IMR-90 (cell line): ENCODE results near the gene PRR33. TPM values are rescaled to one million over a fixed set of nuclear protein-coding genes. Genes with fewer than 3 reads are reported as not detected.

Experiments used
- ATAC-seq: fragments of 200-7000 bp; cut with Tn5 transposase; 2 replicates; pipeline ENCODE4 v1.9.1; 2020; ENCODE audit warnings: low read depth, mild to moderate bottlenecking, moderate library complexity
- BruUV-seq: library from RNA; stranded (reverse); fragments of 400-500 nt; replicated peaks from 2 replicates; lab custom pipeline; 2021; lab: Mats Ljungman, UMichigan
- CTCF ChIA-PET: fragments of 300-600 bp; formaldehyde crosslinking; extraction: SDS; loops from one replicate; lab custom pipeline; 2021; ENCODE audit warnings: antibody characterized with exemption; lab: Yijun Ruan, JAX
- POLR2A ChIA-PET: fragments of 300-600 bp; sonication (Branson Sonifier 250); formaldehyde crosslinking; loops from one replicate; lab custom pipeline; 2022; ENCODE audit warnings: antibody characterized with exemption; ENCODE audit not compliant: unreplicated experiment; lab: Charles Lee
- DNase-seq: peaks from one replicate; pipeline ENCODE4 v3.0.0; 2013
- H2AFZ ChIP-seq: replicated peaks from 2 replicates; pipeline ENCODE3; 2013; ENCODE audit warnings: low read length, mild to moderate bottlenecking; ENCODE audit not compliant: poor library complexity
- H2AK5ac ChIP-seq: 2 replicates; pipeline ENCODE4 v1.6.1; 2013; ENCODE audit warnings: low read depth, low read length, inconsistent platforms
- H2AK9ac ChIP-seq: replicated peaks from 2 replicates; pipeline ENCODE3; 2013; ENCODE audit warnings: mild to moderate bottlenecking, low read depth, low read length, moderate library complexity; ENCODE audit not compliant: poor library complexity
- H2BK120ac ChIP-seq: 2 replicates; pipeline ENCODE4 v1.6.1; 2013; ENCODE audit warnings: low read depth, low read length, inconsistent platforms
- H2BK15ac ChIP-seq: 3 replicates; pipeline ENCODE4 v1.6.1; 2013; ENCODE audit warnings: low read depth, low read length, inconsistent platforms
- H2BK20ac ChIP-seq: 2 replicates; pipeline ENCODE4 v1.6.1; 2013; ENCODE audit warnings: low read depth, mild to moderate bottlenecking, inconsistent platforms, low read length, moderate library complexity
- H2BK5ac ChIP-seq: 2 replicates; pipeline ENCODE4 v1.6.1; 2013; ENCODE audit warnings: mild to moderate bottlenecking, low read depth, low read length, inconsistent platforms; ENCODE audit not compliant: poor library complexity, severe bottlenecking
- H3K14ac ChIP-seq: replicated peaks from 2 replicates; pipeline ENCODE4 v1.6.1; 2013; ENCODE audit warnings: low read depth, low read length, inconsistent platforms
- H3K18ac ChIP-seq: 2 replicates; pipeline ENCODE4 v1.6.1; 2013; ENCODE audit warnings: low read depth, low read length, control low read depth
- H3K23ac ChIP-seq: 2 replicates; pipeline ENCODE4 v1.6.1; 2013; ENCODE audit warnings: low read depth, low read length, inconsistent platforms
- H3K27ac ChIP-seq: 2 replicates; pipeline ENCODE4 v1.5.1; 2013; ENCODE audit warnings: mild to moderate bottlenecking, control low read depth, low read length; ENCODE audit not compliant: insufficient read depth
- H3K27me3 ChIP-seq: 2 replicates; pipeline ENCODE4 v1.6.1; 2013; ENCODE audit warnings: low read length; ENCODE audit not compliant: control insufficient read depth, insufficient read depth
- H3K36me3 ChIP-seq: 2 replicates; pipeline ENCODE4 v1.6.1; 2013; ENCODE audit warnings: low read length, mixed read lengths; ENCODE audit not compliant: control insufficient read depth, insufficient read depth
- H3K4ac ChIP-seq: 2 replicates; pipeline ENCODE4 v1.6.1; 2013; ENCODE audit warnings: low read depth, low read length, inconsistent platforms
- H3K4me1 ChIP-seq: 2 replicates; pipeline ENCODE4 v1.6.1; 2013; ENCODE audit warnings: low read length, mixed read lengths; ENCODE audit not compliant: control insufficient read depth, insufficient read depth
- H3K4me2 ChIP-seq: 2 replicates; pipeline ENCODE4 v1.6.1; 2013; ENCODE audit warnings: low read depth, mild to moderate bottlenecking, control low read depth, low read length, moderate library complexity
- H3K4me3 ChIP-seq: 2 replicates; pipeline ENCODE4 v1.5.1; 2013; ENCODE audit warnings: low read depth, mild to moderate bottlenecking, control low read depth, low read length, moderate library complexity; ENCODE audit not compliant: insufficient read depth
- H3K56ac ChIP-seq: 2 replicates; pipeline ENCODE4 v1.6.1; 2013; ENCODE audit warnings: low read length, inconsistent platforms; ENCODE audit not compliant: insufficient read depth; ENCODE audit errors: extremely low read depth
- H3K79me1 ChIP-seq, 2 experiments: 2 replicates each; pipeline ENCODE4 v1.6.1; 2013; ENCODE audit warnings: low read length in 2 of 2, inconsistent platforms in 1 of 2, low read depth in 1 of 2
- H3K9ac ChIP-seq: 2 replicates; pipeline ENCODE4 v1.6.1; 2013; ENCODE audit warnings: low read depth, low read length, control low read depth
- H3K9me1 ChIP-seq: 2 replicates; pipeline ENCODE4 v1.6.1; 2013; ENCODE audit warnings: low read length, inconsistent platforms; ENCODE audit not compliant: insufficient read depth
- H3K9me3 ChIP-seq: 2 replicates; pipeline ENCODE4 v1.6.1; 2013; ENCODE audit warnings: low read length; ENCODE audit not compliant: control insufficient read depth, insufficient read depth
- H4K20me1 ChIP-seq: 2 replicates; pipeline ENCODE4 v1.6.1; 2013; ENCODE audit warnings: low read length, inconsistent platforms; ENCODE audit not compliant: insufficient read depth
- H4K5ac ChIP-seq: 2 replicates; pipeline ENCODE4 v1.6.1; 2013; ENCODE audit warnings: mild to moderate bottlenecking, low read depth, low read length, control low read depth
- H4K8ac ChIP-seq, 2 experiments: 2 replicates each; pipeline ENCODE4 v1.6.1; 2013; ENCODE audit warnings: low read depth in 2 of 2, low read length in 2 of 2, control low read depth in 1 of 2, inconsistent platforms in 1 of 2
- H4K91ac ChIP-seq: 2 replicates; pipeline ENCODE4 v1.6.1; 2013; ENCODE audit warnings: low read depth, low read length, inconsistent platforms; ENCODE audit not compliant: insufficient read depth
- CEBPB ChIP-seq: IDR thresholded peaks from 2 replicates; pipeline ENCODE4 v1.6.1; 2012; ENCODE audit warnings: low read depth, low read length, improper control_type of control experiment
- MAFK ChIP-seq: IDR thresholded peaks from 2 replicates; pipeline ENCODE4 v1.6.1; 2012; ENCODE audit warnings: low read depth, low read length, improper control_type of control experiment
- RFX5 ChIP-seq: IDR thresholded peaks from 2 replicates; pipeline ENCODE4 v1.8.0; 2012; ENCODE audit warnings: low read depth, mild to moderate bottlenecking, low read length, moderate library complexity
- WGBS, 2 experiments: methylation state at CpG; one replicate each; pipeline versions ENCODE4 v1.1.5 to v1.1.7; 2013; ENCODE audit warnings: missing lambda C conversion rate in 2 of 2; ENCODE audit not compliant: insufficient read length in 1 of 2; ENCODE audit errors: extremely low coverage in 2 of 2; 5-methylcytosine and 5-hydroxymethylcytosine counted together
- dilution Hi-C: fragments of 300-500 bp; cut with HindIII; formaldehyde crosslinking; loops from one replicate; pipeline ENCODE4 v1.14.3; 2018; ENCODE audit warnings: low sequenced_read_pairs; ENCODE audit not compliant: unreplicated experiment
- in situ Hi-C: fragments of 300-500 bp; cut with MboI; formaldehyde crosslinking; loops from 3 replicates; pipeline ENCODE4 v1.14.3; 2019; ENCODE audit warnings: low sequenced_read_pairs, inconsistent platforms, mixed read lengths
- intact Hi-C: fragments of 100-400 bp; cut with micrococcal nuclease; formaldehyde crosslinking; loops from 2 replicates; pipeline ENCODE4 v1.10.0; 2022
- polyA plus RNA-seq, 3 experiments: library from polyadenylated mRNA; depleted of rRNA; stranded (reverse); fragments of >200 nt; gene quantifications; 2 replicates each; pipeline ENCODE4 v1.2.3, GENCODE V29; 2012; ENCODE audit warnings: low replicate concordance in 1 of 3
- total RNA-seq: library from RNA; depleted of rRNA; stranded (reverse); fragments of >200 nt; gene quantifications from 2 replicates; pipeline ENCODE4 v1.2.3, GENCODE V29; 2012

PRR33 gene
- total and polyA plus RNA-seq, 2 of the 4 experiments (the other 2 are of a cell fraction), result not detected

DNA sequence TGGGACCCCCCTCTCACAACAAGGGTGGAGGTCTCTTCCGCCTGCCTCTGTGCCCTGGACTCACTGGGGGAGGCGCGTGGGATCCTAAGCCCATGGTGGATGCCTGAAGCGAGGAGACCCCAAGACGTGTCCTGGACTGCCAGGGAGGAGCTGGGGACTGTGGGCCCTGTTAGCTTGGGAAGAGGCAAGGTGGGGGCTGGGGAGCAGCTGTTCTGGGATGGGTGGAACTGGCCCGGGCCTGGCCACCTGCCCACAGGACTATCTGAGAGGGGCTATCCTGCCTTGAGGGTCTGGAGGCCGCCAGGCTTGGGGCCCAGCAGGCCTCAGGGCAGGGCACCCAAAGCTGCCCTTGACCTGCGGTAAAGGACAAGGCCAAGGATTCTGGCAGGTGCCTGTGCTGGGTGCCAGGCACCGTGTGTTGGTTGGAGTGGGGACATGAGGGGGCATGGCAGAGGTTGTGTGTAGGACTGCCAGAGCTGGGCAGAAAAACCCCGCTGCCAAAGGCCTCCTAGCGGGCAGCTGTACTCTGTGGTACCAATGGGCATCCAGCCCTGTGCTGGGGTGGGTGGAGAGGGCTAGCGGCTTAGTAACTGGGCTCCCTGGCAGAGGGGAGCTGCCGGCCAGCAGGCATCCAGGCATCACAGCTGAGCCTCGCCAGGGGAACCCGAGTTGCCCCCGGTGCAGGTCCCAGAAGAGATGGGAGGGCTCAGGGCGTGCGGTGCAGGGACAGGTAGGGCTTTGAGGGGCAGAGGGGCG, 38.1 kb downstream of the PRR33 start:
- Histone ChIP-seq H3K4ac (no peak overlapping the region), H3K4me2 (no peak overlapping the region), H3K9me1 (no peaks in the 10 kb centered on the region), H3K18ac (no peak overlapping the region), H2AK9ac (no peak overlapping the region), H4K20me1 (no peaks in the 10 kb centered on the region), H3K27me3 (peaks cover 37% of the 10 kb centered on the region), H3K56ac (no peak overlapping the region), H2BK20ac (no peak overlapping the region), H3K14ac (no peak overlapping the region), H3K4me1 (no peaks in the 10 kb centered on the region), H3K4me3 (no peak overlapping the region), H3K9me3 (no peaks in the 10 kb centered on the region), H3K9ac (no peak overlapping the region), H2AFZ (no peak overlapping the region), H3K36me3 (no peaks in the 10 kb centered on the region), H4K5ac (no peak overlapping the region), H3K27ac (no peak overlapping the region), H3K23ac (no peak overlapping the region), H2BK15ac (no peak overlapping the region), H2BK5ac (no peak overlapping the region), H4K91ac (no peak overlapping the region), H4K8ac (no peak overlapping the region), H3K79me1 (no peaks in the 10 kb centered on the region), H2BK120ac (no peak overlapping the region), H2AK5ac (no peak overlapping the region)
- intact Hi-C loops (no loop called here), dilution Hi-C loops (no loop called here), in situ Hi-C loops (no loop called here)
- ChIA-PET CTCF (no interaction called here), POLR2A (no interaction called here)
- no TSS peak for BruUV-seq
- WGBS, 2 experiments, result 60% methylated on average over 8 of the region's 19 CpGs; no CpG with 5 or more reads in 1 of the 2 experiments
- ATAC-seq, result no peak
- TF ChIP-seq CEBPB, result no peak
- TF ChIP-seq MAFK, result no peak
- TF ChIP-seq RFX5, result no peak
- no peak for DNase-seq
